Gastrocnemius medialis (tissue), 4 donors: ENCODE results near the gene DCAF5. TPM values are rescaled to one million over a fixed set of nuclear protein-coding genes. Genes with fewer than 3 reads are reported as not detected.

Experiments
- ATAC-seq, 2 donors: fragments of 150-250 bp; one replicate each; pipeline ENCODE4 v1.9.1; 2016
- DNase-seq, 2 donors: peaks; one replicate each; pipeline ENCODE4 v3.0.0-alpha.2; 2019
- H3K27ac ChIP-seq, 4 donors: fragments of 200-600 bp; sonication (generic); 1 replicate in 1 of 4; 2 replicates in 3 of 4; pipeline ENCODE4 v1.5.1; 2016 to 2018; ENCODE audit warnings: mild to moderate bottlenecking in 2 of 4, moderate library complexity in 1 of 4
- H3K27me3 ChIP-seq, 3 donors: fragments of 200-600 bp; sonication (generic) in 2 of 3; 1 replicate in 1 of 3; 2 replicates in 2 of 3; pipeline versions ENCODE4 v1.5.1 to v1.6.0; 2016 to 2019; ENCODE audit warnings: mild to moderate bottlenecking in 1 of 3, moderate library complexity in 1 of 3
- H3K36me3 ChIP-seq, 2 donors: fragments of 200-600 bp; sonication (generic) in 1 of 2; one replicate each; pipeline ENCODE4 v1.5.1; 2017 to 2018
- H3K4me1 ChIP-seq, 2 donors: fragments of 200-600 bp; sonication (generic) in 1 of 2; one replicate each; pipeline ENCODE4 v1.5.1; 2016 to 2017; ENCODE audit warnings: mild to moderate bottlenecking in 2 of 2
- H3K4me3 ChIP-seq, 4 donors: fragments of 200-600 bp; sonication (generic) in 3 of 4; 1 replicate in 1 of 4; 2 replicates in 3 of 4; pipeline ENCODE4 v1.5.1; 2016 to 2019; ENCODE audit warnings: mild to moderate bottlenecking in 2 of 4
- H3K9me3 ChIP-seq, 3 donors: fragments of 200-600 bp; sonication (generic) in 2 of 3; 1 replicate in 1 of 3; 2 replicates in 2 of 3; pipeline ENCODE4 v1.5.1; 2016 to 2019
- POLR2A ChIP-seq, 2 donors: fragments of 450-650 bp; IDR thresholded peaks; one replicate each; pipeline ENCODE4 v1.6.1; 2017; ENCODE audit warnings: antibody characterized with exemption in 2 of 2, mild to moderate bottlenecking in 2 of 2, moderate library complexity in 2 of 2
- in situ Hi-C, 4 donors: fragments of 200-750 bp; cut with MboI; loops; one replicate each; pipeline versions ENCODE4 v1.15.0 to v1.8.0; 2017; ENCODE audit warnings: low sequenced_read_pairs in 4 of 4
- intact Hi-C: fragments of 100-400 bp; cut with DNase I; formaldehyde crosslinking; loops from one replicate; pipeline ENCODE4 v1.15.1; 2023; ENCODE audit warnings: low total_unique reads
- total RNA-seq, 4 donors: library from RNA; depleted of rRNA; stranded (reverse); fragments of >200 nt; gene quantifications; one replicate each; pipeline versions ENCODE4 v1.1.0 to v1.2.3, GENCODE V29; 2016
- TF ChIP-seq, protein P1 (sequence below), 5 experiments: fragments of 450-650 bp in 3 of 5; fragments of 200-600 bp in 2 of 5; sonication (generic) in 2 of 5; IDR thresholded peaks in 4 of 5; conservative IDR thresholded peaks in 1 of 5; 1 replicate in 4 of 5; 2 replicates in 1 of 5; pipeline ENCODE4 v1.5.1; 2016 to 2019; ENCODE audit warnings: antibody characterized with exemption in 5 of 5, mild to moderate bottlenecking in 3 of 5, moderate library complexity in 3 of 5

Gene DCAF5
- total RNA-seq, 4 donors from 2014 or later: 45.9 to 96.6 (median 66.8) TPM

DNA sequence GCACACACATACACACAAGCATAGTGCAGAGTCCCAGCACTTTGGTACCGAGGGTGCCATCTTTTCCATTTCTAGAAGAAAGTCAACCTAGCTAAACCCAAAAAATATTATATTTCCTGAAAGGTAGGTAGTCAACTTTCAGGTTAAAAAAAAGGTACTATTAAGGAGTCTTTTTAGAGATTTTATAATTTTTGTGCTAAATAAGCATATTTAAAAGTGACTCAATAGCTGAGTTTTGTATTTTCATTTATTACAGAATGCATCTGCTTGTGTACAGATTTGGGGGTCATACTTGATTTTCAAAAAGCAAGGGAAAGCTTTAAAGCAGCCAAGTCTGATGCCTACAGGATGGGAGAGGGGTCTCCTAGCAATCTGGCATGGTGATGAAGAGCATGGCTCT lies 34.6 kb downstream of the DCAF5 start:
- no peak overlapping the region for H3K4me3 ChIP-seq
- H3K9me3 ChIP-seq: no peaks in the 10 kb centered on the region
- TF ChIP-seq, protein P1, sequence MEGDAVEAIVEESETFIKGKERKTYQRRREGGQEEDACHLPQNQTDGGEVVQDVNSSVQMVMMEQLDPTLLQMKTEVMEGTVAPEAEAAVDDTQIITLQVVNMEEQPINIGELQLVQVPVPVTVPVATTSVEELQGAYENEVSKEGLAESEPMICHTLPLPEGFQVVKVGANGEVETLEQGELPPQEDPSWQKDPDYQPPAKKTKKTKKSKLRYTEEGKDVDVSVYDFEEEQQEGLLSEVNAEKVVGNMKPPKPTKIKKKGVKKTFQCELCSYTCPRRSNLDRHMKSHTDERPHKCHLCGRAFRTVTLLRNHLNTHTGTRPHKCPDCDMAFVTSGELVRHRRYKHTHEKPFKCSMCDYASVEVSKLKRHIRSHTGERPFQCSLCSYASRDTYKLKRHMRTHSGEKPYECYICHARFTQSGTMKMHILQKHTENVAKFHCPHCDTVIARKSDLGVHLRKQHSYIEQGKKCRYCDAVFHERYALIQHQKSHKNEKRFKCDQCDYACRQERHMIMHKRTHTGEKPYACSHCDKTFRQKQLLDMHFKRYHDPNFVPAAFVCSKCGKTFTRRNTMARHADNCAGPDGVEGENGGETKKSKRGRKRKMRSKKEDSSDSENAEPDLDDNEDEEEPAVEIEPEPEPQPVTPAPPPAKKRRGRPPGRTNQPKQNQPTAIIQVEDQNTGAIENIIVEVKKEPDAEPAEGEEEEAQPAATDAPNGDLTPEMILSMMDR (IDR thresholded peaks at IDR 0.05 in 4 of 5, conservative IDR thresholded peaks at IDR 0.05 in 1 of 5): no peak
- TF ChIP-seq POLR2A (IDR thresholded peaks at IDR 0.05): no peak
- peaks cover 0 to 42% of the 10 kb centered on the region in 2 donors for H3K36me3 ChIP-seq
- ATAC-seq (no peak), DNase-seq (no peak)
- H3K27ac ChIP-seq: no peak overlapping the region
- in situ Hi-C loops: no loop called here
- no peaks in the 10 kb centered on the region for H3K27me3 ChIP-seq
- H3K4me1 ChIP-seq: peaks cover 0 to 6% of the 10 kb centered on the region in 2 donors
- intact Hi-C loops: no loop called here

DNA sequence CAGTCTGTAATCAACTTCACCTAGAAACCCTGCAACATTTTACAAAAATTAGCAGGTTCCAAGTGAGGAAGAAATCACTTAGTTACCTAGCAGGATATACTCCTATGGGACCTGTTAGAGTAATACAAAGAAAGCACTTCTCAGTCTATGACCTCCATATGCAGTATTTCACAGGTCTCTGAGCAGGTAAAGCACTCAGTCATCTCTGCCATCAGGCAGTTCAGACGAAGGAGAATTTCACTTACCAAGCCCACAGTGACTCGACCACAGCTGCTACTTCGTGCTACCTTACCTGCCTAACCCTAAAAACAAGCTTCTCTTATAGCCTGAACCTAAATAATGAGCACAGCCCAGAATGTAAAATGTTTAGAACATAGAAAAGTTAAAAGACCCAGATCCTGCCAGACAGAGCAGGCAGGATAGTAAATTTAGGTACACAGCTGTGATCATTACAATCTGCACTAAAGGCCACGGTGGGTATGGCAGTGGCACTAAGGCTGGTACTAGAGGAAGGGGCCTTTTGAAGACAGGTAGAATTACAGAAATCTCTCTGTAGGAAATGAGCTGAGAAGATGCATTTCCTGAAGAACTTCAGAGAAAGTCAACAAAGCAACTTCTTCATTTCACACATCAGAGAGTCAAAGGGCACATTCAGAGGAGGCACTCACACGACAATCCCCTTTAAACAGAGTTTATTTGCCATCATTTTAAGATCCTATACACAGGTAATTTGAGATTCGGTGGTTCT lies 35.7 kb downstream of the DCAF5 start:
- peaks cover 0 to 6% of the 10 kb centered on the region in 2 donors for H3K4me1 ChIP-seq
- TF ChIP-seq POLR2A (IDR thresholded peaks at IDR 0.05): no peak
- TF ChIP-seq, protein P1 (IDR thresholded peaks at IDR 0.05 in 4 of 5, conservative IDR thresholded peaks at IDR 0.05 in 1 of 5): no peak
- in situ Hi-C loops (no loop called here), intact Hi-C loops (no loop called here)
- H3K36me3 ChIP-seq: peaks cover 0 to 42% of the 10 kb centered on the region in 2 donors
- ATAC-seq: no peak
- no peak overlapping the region for H3K27ac ChIP-seq
- no peak for DNase-seq
- no peak overlapping the region for H3K4me3 ChIP-seq
- no peaks in the 10 kb centered on the region for H3K9me3 ChIP-seq
- no peaks in the 10 kb centered on the region for H3K27me3 ChIP-seq

- DNase-seq (no peak), ATAC-seq (no peak)
- intact Hi-C loops: no loop called here
- no peaks in the 10 kb centered on the region for H3K9me3 ChIP-seq
- peaks cover 0 to 1% of the 10 kb centered on the region in 2 donors for H3K4me1 ChIP-seq
- in situ Hi-C loops: no loop called here
- peaks cover 0 to 42% of the 10 kb centered on the region in 2 donors for H3K36me3 ChIP-seq
- no peak overlapping the region for H3K27ac ChIP-seq
- TF ChIP-seq, protein P1 (IDR thresholded peaks at IDR 0.05 in 4 of 5, conservative IDR thresholded peaks at IDR 0.05 in 1 of 5): no peak
- no peak for TF ChIP-seq POLR2A (IDR thresholded peaks at IDR 0.05)
- no peak overlapping the region for H3K4me3 ChIP-seq
- no peaks in the 10 kb centered on the region for H3K27me3 ChIP-seq
Observed at GRCh38 chr14:69115407-69116185, 37.3 kb downstream of the DCAF5 start.

DNA sequence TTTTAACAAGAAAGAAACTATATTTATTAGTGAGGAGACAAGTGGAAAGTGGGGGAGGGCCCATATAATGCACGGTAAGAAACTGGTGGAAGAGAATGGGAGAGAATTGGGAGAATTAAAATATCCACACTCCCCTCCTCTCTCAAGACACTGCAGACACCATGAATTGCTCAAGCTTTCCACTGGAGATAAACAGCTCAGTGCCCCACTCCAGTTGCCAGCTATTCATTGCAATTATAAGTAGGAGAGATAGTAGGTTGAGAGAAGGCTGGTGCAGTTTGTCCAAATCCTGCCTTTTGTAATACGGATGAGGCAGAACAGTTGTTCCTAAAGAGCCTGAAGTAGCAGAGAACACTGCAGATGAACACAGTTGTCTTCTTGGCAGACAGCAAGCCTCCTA lies 38.2 kb downstream of the DCAF5 start:
- H3K27me3 ChIP-seq: no peaks in the 10 kb centered on the region
- no peaks in the 10 kb centered on the region for H3K9me3 ChIP-seq
- peaks cover 0 to 45% of the 10 kb centered on the region in 2 donors for H3K36me3 ChIP-seq
- no peaks in the 10 kb centered on the region for H3K4me1 ChIP-seq
- H3K27ac ChIP-seq: no peak overlapping the region
- TF ChIP-seq, protein P1 (IDR thresholded peaks at IDR 0.05 in 4 of 5, conservative IDR thresholded peaks at IDR 0.05 in 1 of 5): no peak
- no peak for TF ChIP-seq POLR2A (IDR thresholded peaks at IDR 0.05)
- no peak for DNase-seq
- in situ Hi-C loops (no loop called here), intact Hi-C loops (no loop called here)
- H3K4me3 ChIP-seq: no peak overlapping the region
- ATAC-seq: no peak
